Fibroblast of mammary gland (primary cell): Measurements from ENCODE around the gene RTTN.

Source experiments
- DNase-seq: peaks from one replicate; pipeline ENCODE4 v3.0.0-alpha.2; 2010; ENCODE audit warnings: low read depth
- H3K4me3 ChIP-seq: 2 replicates; pipeline ENCODE4 v1.5.1; 2011; ENCODE audit warnings: low read depth, mild to moderate bottlenecking, low read length, moderate library complexity; ENCODE audit not compliant: control insufficient read depth
- TF ChIP-seq, protein P1 (sequence below): conservative IDR thresholded peaks from 2 replicates; pipeline ENCODE4 v1.5.1; 2011; ENCODE audit warnings: low read depth, low read length, inconsistent platforms; ENCODE audit not compliant: control insufficient read depth, insufficient read depth

RTTN gene

DNA sequence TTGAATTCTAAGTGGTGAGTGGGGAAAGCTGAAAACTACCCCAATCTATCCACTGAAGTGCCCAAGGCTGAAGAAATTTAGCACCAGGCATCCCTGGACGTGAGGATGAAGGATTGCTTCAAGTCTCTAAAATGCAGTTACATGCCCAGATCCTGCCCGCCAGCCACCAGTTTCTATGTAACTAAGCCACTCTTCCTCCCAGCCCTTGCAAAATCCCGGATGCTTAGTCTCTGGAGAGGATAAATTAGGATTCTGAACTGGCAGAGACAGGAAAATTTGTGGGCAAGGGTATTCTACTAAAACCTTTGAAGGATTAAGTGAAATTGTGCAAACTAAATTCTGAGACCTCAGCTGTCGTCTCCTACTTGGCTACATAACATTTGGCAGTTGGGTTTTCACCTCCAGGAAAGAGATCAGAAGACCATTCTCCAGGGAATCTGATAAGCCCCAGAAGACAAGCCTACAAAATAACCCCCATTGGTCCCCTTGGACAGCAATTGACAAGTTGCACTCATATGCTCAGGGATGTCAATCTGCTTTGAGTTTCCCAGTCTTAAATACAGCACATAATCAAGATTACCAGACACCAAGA lies 163.9 kb downstream of the RTTN start:
- TF ChIP-seq, protein P1, sequence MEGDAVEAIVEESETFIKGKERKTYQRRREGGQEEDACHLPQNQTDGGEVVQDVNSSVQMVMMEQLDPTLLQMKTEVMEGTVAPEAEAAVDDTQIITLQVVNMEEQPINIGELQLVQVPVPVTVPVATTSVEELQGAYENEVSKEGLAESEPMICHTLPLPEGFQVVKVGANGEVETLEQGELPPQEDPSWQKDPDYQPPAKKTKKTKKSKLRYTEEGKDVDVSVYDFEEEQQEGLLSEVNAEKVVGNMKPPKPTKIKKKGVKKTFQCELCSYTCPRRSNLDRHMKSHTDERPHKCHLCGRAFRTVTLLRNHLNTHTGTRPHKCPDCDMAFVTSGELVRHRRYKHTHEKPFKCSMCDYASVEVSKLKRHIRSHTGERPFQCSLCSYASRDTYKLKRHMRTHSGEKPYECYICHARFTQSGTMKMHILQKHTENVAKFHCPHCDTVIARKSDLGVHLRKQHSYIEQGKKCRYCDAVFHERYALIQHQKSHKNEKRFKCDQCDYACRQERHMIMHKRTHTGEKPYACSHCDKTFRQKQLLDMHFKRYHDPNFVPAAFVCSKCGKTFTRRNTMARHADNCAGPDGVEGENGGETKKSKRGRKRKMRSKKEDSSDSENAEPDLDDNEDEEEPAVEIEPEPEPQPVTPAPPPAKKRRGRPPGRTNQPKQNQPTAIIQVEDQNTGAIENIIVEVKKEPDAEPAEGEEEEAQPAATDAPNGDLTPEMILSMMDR, result no peak
- DNase-seq, result no peak
- no peak overlapping the region for H3K4me3 ChIP-seq

DNA sequence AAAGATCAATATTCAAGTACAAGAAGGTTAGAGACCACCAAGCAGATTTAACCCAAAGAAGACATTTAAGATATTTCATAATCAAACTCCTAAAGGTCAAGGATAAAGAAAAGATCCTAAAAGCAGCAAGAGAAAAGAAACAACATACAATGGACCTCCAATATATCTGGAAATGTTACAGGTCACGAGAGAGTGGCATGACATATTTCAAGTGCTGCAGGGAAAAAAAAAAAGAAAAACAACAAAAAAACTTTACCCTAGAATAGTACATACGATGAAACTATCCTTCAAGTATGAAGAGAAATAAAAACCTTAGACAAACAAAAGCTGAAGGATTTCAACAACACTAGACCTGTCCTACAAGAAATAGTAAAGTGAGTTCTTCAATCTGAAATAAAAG lies 166.3 kb downstream of the RTTN start:
- no peak overlapping the region for H3K4me3 ChIP-seq
- TF ChIP-seq, protein P1, result no peak
- no peak for DNase-seq

DNA sequence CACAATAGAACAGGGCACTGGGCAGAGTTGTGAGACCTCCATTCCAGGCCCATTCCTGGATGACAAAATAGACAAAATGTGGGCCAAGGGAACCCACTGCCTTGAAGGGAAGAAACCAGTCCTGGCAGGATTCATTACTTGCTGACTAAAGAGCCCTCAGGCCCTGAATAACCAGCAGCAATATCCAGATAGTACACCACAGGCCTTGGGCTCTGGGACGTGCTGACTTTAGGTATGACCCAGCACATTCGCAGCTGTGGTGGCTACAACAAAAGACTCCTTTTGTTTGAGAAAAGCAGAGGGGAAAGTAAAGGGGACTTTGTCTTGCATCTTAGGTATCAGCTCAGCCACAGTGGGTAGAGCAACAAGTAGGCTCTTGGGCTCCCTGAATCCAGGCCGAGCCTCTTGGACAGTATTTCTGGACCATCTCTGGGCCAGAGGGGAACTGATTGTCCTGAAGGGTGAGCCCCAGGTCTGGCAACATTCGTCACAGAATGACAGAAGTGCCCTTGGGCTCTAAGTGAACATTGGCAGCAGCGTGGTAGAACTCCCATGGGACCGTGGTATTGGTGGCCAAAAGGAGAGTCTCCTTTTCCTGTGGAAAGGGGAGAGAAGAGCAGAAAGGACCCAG lies 167.9 kb downstream of the RTTN start:
- no peak for DNase-seq
- TF ChIP-seq, protein P1, result no peak
- H3K4me3 ChIP-seq, result no peak overlapping the region

DNA sequence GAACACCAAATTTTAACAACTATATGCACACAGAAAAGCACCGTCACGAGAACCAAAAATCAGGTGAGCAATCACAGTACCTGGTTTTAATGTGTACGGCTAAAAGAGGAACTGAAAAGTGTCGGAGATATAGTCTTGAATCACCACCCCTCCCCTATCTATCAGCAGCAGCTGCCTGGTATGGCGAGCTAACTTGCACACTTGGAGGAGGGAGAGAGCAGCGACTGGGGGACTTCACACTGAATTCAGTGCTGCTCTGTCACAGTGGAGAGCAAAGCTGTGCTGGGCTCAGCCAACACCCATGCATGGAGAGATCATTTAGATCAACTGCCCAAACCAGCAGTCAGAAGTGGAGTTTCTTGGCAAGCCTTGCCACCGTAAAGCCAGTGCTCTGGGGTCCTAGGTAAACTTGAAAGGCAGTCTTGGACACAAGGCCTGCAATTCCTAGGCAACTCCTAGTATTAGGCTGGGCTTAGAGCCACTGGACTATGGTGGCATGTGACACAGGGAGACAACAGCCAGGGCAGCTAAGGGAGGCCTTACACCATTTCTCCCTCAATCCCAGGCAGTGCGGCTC lies 168.6 kb downstream of the RTTN start:
- no peak overlapping the region for H3K4me3 ChIP-seq
- TF ChIP-seq, protein P1, result no peak
- DNase-seq, result no peak

DNA sequence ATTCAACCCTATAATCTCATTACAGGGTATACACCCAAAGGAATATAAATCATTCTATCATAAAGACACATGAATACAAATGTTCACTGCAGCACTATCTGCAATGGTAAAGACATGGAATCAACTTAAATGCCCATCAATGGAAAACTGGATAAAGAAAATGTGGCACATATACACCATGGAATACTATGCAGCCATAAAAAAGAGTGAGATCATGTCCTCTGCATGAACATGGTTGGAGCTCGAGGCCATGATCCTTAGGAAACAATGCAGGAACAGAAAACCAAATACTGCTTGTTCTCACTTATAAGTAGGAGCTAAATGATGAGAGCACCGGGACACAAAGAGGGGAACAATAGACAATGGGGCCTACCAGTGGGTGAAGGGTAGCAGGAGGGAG lies 169.3 kb downstream of the RTTN start:
- no peak for DNase-seq
- TF ChIP-seq, protein P1, result no peak

DNA sequence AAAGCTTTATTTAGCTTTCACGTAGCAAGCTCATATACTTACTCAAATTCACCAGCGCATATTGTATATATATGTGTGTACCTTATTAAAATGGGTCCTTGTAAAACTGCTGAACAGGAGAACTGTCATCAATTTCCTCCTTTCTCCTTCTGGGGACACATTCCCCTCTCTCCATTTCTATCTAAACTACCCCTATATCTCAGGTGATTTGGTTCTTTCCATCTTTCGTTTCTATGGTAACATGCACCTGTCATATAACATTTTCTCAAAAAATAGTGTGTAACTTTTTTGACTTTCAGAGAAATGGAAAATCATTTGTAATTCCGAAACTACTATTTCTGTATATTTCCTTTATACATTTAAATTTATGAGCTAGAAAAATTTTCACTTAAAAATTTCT lies 174.3 kb downstream of the RTTN start:
- TF ChIP-seq, protein P1, result no peak
- DNase-seq, result no peak
- no peak overlapping the region for H3K4me3 ChIP-seq

More for the DNA sequence above, 169.3 kb downstream of the RTTN start:
- H3K4me3 ChIP-seq, result no peak overlapping the region

DNA sequence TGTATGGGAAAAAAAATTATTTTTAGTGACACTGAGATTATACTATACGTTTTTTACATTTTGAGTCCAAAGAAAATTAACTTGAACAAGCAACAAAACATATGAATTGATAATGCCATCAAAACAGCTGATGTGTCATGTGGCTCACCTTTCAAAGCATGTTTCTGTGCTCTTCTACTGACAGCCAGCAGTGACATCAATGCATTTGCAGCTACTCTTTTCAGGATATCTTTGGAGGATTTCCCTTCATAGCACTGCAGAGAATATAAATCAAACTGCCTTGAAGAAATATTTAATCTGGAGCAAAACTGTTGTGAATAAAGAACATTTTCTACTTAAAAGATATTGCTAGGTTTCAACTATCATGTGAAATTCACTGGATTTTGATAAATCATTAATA lies 174.8 kb downstream of the RTTN start:
- no peak for DNase-seq
- no peak overlapping the region for H3K4me3 ChIP-seq
- TF ChIP-seq, protein P1, result no peak
